Measurements from ENCODE around the gene SEC62. TPM values are rescaled to one million over a fixed set of nuclear protein-coding genes. Genes with fewer than 3 reads are reported as not detected.

SEC62 gene
- total RNA-seq, 1 donor from 2014 or later, result 113 TPM

DNA sequence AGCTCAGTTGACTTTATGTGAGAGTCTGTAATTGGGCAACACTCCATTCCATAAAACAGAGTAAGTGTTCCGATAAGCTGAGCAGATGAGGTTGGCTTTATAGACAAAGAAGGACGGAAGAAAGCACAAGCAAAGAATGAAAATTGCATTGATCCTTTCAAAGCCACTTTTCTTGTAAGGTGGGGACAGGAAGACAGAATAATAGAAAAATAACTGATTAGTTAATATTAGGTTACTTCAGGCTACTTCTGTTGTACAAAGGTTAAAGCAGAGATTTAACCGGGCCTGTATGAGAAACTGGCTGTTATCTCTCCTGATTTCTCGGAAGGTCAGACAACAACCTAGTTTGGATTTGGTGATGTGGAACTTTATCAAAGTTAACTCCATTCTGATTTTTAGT, 55.7 kb downstream of the SEC62 start:
- peaks cover 20% of the 10 kb centered on the region for H3K27me3 Mint-ChIP-seq (ENCODE audit: unreplicated experiment)
- TF ChIP-seq, protein P1, sequence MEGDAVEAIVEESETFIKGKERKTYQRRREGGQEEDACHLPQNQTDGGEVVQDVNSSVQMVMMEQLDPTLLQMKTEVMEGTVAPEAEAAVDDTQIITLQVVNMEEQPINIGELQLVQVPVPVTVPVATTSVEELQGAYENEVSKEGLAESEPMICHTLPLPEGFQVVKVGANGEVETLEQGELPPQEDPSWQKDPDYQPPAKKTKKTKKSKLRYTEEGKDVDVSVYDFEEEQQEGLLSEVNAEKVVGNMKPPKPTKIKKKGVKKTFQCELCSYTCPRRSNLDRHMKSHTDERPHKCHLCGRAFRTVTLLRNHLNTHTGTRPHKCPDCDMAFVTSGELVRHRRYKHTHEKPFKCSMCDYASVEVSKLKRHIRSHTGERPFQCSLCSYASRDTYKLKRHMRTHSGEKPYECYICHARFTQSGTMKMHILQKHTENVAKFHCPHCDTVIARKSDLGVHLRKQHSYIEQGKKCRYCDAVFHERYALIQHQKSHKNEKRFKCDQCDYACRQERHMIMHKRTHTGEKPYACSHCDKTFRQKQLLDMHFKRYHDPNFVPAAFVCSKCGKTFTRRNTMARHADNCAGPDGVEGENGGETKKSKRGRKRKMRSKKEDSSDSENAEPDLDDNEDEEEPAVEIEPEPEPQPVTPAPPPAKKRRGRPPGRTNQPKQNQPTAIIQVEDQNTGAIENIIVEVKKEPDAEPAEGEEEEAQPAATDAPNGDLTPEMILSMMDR (IDR thresholded peaks at IDR 0.05), result no peak
- no peaks in the 10 kb centered on the region for H3K36me3 Mint-ChIP-seq (ENCODE audit: unreplicated experiment)

DNA sequence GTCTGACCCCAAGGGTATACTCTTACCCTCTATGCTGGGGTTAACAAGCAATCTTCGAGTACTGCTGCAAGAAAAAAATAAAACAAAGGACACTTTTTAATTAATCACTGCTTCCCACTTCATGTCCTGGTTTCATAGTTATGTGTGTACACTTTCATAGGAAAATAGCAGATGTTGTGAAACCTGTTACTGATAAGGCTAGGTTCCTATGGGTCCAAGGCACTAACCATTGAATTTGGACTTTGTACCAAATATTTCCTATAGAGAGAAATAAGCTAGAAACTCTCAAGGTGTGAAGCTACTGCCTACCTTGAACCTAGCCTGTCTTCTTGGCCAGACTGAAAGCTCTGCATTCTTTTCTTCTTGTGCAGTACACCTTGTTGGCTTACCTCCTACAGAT, 56.6 kb downstream of the SEC62 start:
- no peak for DNase-seq (ENCODE audit: extremely low spot score, unreplicated experiment)
- H3K27me3 Mint-ChIP-seq (ENCODE audit: unreplicated experiment), result peaks cover 19% of the 10 kb centered on the region
- no peak overlapping the region for H3K4me3 Mint-ChIP-seq (ENCODE audit: unreplicated experiment)
- no peaks in the 10 kb centered on the region for H3K36me3 Mint-ChIP-seq (ENCODE audit: unreplicated experiment)
- no peaks in the 10 kb centered on the region for H3K9me3 Mint-ChIP-seq (ENCODE audit: unreplicated experiment)
- TF ChIP-seq, protein P1 (IDR thresholded peaks at IDR 0.05), result no peak
- H3K4me1 Mint-ChIP-seq (ENCODE audit: unreplicated experiment), result no peaks in the 10 kb centered on the region
- H3K27ac Mint-ChIP-seq (ENCODE audit: unreplicated experiment), result no peak overlapping the region

More for the DNA sequence above, 55.7 kb downstream of the SEC62 start:
- Mint-ChIP-seq H3K9me3 (ENCODE audit: unreplicated experiment) (no peaks in the 10 kb centered on the region), H3K27ac (ENCODE audit: unreplicated experiment) (no peak overlapping the region), H3K4me1 (ENCODE audit: unreplicated experiment) (no peaks in the 10 kb centered on the region), H3K4me3 (ENCODE audit: unreplicated experiment) (no peak overlapping the region)
- DNase-seq (ENCODE audit: extremely low spot score, unreplicated experiment), result no peak

DNA sequence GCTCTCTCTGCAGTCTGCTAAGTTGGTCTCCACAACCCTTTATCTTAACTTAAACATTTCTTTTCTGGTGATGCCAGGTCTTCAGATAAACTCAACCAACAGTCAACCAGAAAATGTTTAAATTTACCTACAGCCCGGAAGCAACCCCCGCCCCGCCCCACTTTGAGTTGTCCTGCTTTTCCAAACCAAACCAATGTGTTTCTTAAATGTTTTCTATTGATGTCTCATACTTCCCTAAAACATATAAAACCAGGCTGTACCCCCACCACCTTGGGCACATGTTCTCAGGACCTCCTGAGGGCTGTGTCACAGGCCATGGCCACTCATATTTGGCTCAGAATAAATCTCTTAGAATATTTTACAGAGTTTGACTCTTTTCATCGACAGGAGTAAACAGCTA, 58.0 kb downstream of the SEC62 start:
- Mint-ChIP-seq H3K9me3 (ENCODE audit: unreplicated experiment) (no peaks in the 10 kb centered on the region), H3K27me3 (ENCODE audit: unreplicated experiment) (peaks cover 27% of the 10 kb centered on the region), H3K4me3 (ENCODE audit: unreplicated experiment) (no peak overlapping the region), H3K4me1 (ENCODE audit: unreplicated experiment) (no peaks in the 10 kb centered on the region), H3K36me3 (ENCODE audit: unreplicated experiment) (no peaks in the 10 kb centered on the region), H3K27ac (ENCODE audit: unreplicated experiment) (no peak overlapping the region)
- TF ChIP-seq, protein P1 (IDR thresholded peaks at IDR 0.05), result no peak
- DNase-seq (ENCODE audit: extremely low spot score, unreplicated experiment), result no peak

DNA sequence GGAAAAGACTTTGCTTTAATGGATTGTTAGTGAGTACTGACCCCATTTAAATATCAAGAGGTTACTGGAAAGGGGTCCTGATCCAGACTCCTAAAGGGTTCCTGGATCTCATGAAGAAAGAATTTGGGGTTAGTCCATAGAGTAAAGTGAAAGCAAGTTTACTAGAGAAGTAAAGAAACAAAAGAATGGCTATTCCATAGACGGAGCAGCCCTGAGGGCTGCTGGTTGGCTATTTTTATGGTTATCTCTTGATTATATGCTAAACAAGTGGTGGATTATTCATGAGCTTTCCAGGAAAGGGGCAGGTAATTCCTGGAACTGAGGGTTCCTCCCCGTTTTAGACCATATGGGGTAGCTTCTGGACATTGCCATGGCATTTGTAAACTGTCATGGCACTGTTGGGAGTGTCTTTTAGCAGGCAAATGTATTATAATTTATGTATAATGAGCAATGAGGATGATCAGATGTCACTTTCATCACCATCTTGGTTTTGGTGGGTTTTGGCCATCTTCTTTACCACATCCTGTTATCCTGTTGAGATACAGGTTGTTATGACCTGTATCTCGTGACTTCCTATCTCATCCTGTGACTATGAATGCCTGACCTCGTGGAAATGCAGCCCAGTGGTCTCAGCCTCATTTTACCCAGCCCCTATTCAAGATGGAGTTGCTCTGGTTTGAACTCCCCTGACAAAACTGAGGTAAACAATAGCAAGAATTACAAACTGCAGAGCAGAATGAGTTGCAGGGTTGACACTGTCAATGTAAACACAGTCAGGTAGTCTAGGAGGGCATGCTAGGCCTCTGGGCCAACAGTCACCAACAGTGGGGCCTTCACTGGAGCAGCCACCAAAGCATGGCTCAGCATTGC, 60.9 kb downstream of the SEC62 start:
- Mint-ChIP-seq H3K36me3 (ENCODE audit: unreplicated experiment) (no peaks in the 10 kb centered on the region), H3K27me3 (ENCODE audit: unreplicated experiment) (peaks cover 27% of the 10 kb centered on the region), H3K27ac (ENCODE audit: unreplicated experiment) (no peak overlapping the region), H3K9me3 (ENCODE audit: unreplicated experiment) (no peaks in the 10 kb centered on the region), H3K4me3 (ENCODE audit: unreplicated experiment) (no peak overlapping the region), H3K4me1 (ENCODE audit: unreplicated experiment) (no peaks in the 10 kb centered on the region)
- TF ChIP-seq, protein P1 (IDR thresholded peaks at IDR 0.05), result no peak
- DNase-seq (ENCODE audit: extremely low spot score, unreplicated experiment), result no peak

DNA sequence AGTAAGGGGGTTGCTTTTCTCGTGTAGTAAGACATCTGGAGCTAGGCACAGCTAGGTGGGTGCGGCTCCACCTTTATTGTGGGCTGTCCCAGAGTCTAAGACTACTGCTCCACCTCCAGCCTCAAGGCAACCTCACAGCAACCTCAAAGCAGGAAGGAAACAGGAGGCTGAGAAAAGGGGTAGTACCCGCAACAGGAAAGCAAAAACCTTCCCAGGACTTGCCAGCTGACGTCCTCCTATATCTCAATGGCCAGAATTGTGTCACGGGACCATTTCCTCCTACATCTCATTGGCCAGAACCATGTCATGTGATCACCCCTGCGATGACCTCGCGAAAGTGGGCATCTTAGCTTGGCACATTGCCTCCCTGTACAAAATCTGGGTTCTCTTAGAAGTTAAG, 66.9 kb downstream of the SEC62 start:
- TF ChIP-seq, protein P1 (IDR thresholded peaks at IDR 0.05), result no peak
- Mint-ChIP-seq H3K9me3 (ENCODE audit: unreplicated experiment) (no peaks in the 10 kb centered on the region), H3K27ac (ENCODE audit: unreplicated experiment) (no peak overlapping the region), H3K4me3 (ENCODE audit: unreplicated experiment) (no peak overlapping the region), H3K36me3 (ENCODE audit: unreplicated experiment) (no peaks in the 10 kb centered on the region), H3K27me3 (ENCODE audit: unreplicated experiment) (peaks cover 25% of the 10 kb centered on the region), H3K4me1 (ENCODE audit: unreplicated experiment) (peaks cover 2% of the 10 kb centered on the region)
- DNase-seq (ENCODE audit: extremely low spot score, unreplicated experiment), result no peak
